Activated naive CD8-positive, alpha-beta T cell treated with anti-CD3 and anti-CD28 coated beads for 36 hours (primary cell): Measurements from ENCODE around the gene IFI35. TPM values are rescaled to one million over a fixed set of nuclear protein-coding genes. Genes with fewer than 3 reads are reported as not detected.
"Not testable (repeated sequence)": the region's sequence is repeated elsewhere in the genome, so short reads cannot be mapped to it uniquely, and the experiment has no call there.

Experiments
- DNase-seq: peaks from one replicate; pipeline ENCODE4 v3.0.0; 2021
- H3K27ac Mint-ChIP-seq: one replicate; pipeline ENCODE4 v1.8.0; 2022; ENCODE audit warnings: mild to moderate bottlenecking, moderate library complexity, mixed read lengths
- H3K27me3 Mint-ChIP-seq: one replicate; pipeline ENCODE4 v1.8.0; 2022; ENCODE audit warnings: mild to moderate bottlenecking, mixed read lengths
- H3K36me3 Mint-ChIP-seq: one replicate; pipeline ENCODE4 v1.8.0; 2021; ENCODE audit warnings: mild to moderate bottlenecking, mixed read lengths
- H3K4me1 Mint-ChIP-seq: one replicate; pipeline ENCODE4 v1.8.0; 2021; ENCODE audit warnings: mixed read lengths
- H3K4me3 Mint-ChIP-seq: one replicate; pipeline ENCODE4 v1.8.0; 2022; ENCODE audit warnings: mild to moderate bottlenecking, moderate library complexity, mixed read lengths
- H3K9me3 Mint-ChIP-seq: one replicate; pipeline ENCODE4 v1.8.0; 2022; ENCODE audit warnings: mixed read lengths
- total RNA-seq, 2 experiments: library from RNA; stranded (reverse); gene quantifications; one replicate each; pipeline ENCODE4 v1.2.3, GENCODE V29; 2021

IFI35 gene
- total RNA-seq, 2 experiments from 2014 or later: 43.8 to 49.5 TPM

DNA sequence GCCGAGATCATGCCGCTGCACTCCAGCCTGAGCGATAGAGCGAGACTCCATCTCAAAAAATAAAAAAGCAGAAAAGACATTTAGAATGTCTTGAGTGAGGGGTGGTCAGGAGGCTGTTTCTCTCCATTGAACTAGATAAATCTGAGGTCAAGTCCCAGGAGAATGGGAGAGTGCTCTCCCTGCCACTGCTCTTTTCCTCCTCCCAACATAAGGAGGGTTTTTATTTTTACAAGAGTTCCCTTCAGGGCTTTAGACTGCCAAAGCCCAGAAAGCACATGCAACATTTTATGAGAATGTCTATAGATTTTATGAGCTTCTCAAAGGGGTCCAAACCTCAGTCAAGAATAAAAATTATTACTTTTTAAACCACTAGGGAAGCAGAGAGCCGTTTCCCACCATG, 20.0 kb downstream of the IFI35 start:
- no peak for DNase-seq
- no peak overlapping the region for H3K27ac Mint-ChIP-seq
- H3K36me3 Mint-ChIP-seq: no peaks in the 10 kb centered on the region
- H3K4me3 Mint-ChIP-seq: no peak overlapping the region
- no peaks in the 10 kb centered on the region for H3K9me3 Mint-ChIP-seq
- peaks cover 12% of the 10 kb centered on the region for H3K4me1 Mint-ChIP-seq
- H3K27me3 Mint-ChIP-seq: peaks cover 8% of the 10 kb centered on the region

GRCh38 chr17:43027091-43028032, 20.8 kb downstream of the IFI35 start:
- Mint-ChIP-seq H3K9me3 (no peaks in the 10 kb centered on the region), H3K4me3 (no peak overlapping the region), H3K27me3 (peaks cover 8% of the 10 kb centered on the region), H3K27ac (no peak overlapping the region), H3K4me1 (peaks cover 11% of the 10 kb centered on the region), H3K36me3 (no peaks in the 10 kb centered on the region)
- DNase-seq: no peak

DNA sequence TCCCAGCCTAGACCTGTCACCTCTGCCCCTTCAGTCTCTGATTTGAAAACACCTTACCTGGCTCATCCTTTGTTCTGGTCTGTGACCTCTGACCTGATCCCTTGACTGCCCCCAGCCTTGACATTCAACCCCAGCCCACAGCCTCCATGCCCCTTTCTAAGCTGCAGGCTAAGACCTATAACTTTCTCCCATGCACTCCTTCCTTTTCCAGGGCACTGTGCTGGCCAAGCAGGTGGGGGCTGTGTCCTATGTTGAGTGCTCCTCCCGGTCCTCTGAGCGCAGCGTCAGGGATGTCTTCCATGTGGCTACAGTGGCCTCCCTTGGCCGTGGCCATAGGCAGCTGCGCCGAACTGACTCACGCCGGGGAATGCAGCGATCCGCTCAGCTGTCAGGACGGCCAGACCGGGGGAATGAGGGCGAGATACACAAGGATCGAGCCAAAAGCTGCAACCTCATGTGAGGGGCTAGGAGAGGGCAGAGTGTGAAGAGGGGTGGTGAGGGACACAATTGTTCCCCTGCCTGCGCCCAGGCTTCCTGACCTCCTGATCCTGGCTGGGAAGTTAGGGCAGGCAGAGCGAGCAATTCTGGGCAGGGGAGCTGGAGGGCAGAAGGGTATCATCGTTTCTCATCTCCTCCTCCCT, 21.8 kb downstream of the IFI35 start:
- H3K27ac Mint-ChIP-seq: no peak overlapping the region
- H3K4me3 Mint-ChIP-seq: no peak overlapping the region

GRCh38 chr17:43030137-43030767, 23.7 kb downstream of the IFI35 start:
- Mint-ChIP-seq H3K27me3 (peaks cover 3% of the 10 kb centered on the region), H3K27ac (no peak overlapping the region)

More for the DNA sequence above, 21.8 kb downstream of the IFI35 start:
- Mint-ChIP-seq H3K27me3 (peaks cover 8% of the 10 kb centered on the region), H3K9me3 (no peaks in the 10 kb centered on the region), H3K4me1 (peaks cover 11% of the 10 kb centered on the region), H3K36me3 (no peaks in the 10 kb centered on the region)
- no peak for DNase-seq

GRCh38 chr17:43031666-43032065, 25.1 kb downstream of the IFI35 start:
- Mint-ChIP-seq H3K27me3 (no peaks in the 10 kb centered on the region), H3K27ac (no peak overlapping the region), H3K36me3 (no peaks in the 10 kb centered on the region), H3K4me3 (no peak overlapping the region), H3K4me1 (no peaks in the 10 kb centered on the region), H3K9me3 (no peaks in the 10 kb centered on the region)
- DNase-seq: no peak

More at GRCh38 chr17:43030137-43030767, 23.7 kb downstream of the IFI35 start:
- Mint-ChIP-seq H3K36me3 (no peaks in the 10 kb centered on the region), H3K4me3 (no peak overlapping the region), H3K9me3 (no peaks in the 10 kb centered on the region), H3K4me1 (peaks cover 3% of the 10 kb centered on the region)
- no peak for DNase-seq

DNA sequence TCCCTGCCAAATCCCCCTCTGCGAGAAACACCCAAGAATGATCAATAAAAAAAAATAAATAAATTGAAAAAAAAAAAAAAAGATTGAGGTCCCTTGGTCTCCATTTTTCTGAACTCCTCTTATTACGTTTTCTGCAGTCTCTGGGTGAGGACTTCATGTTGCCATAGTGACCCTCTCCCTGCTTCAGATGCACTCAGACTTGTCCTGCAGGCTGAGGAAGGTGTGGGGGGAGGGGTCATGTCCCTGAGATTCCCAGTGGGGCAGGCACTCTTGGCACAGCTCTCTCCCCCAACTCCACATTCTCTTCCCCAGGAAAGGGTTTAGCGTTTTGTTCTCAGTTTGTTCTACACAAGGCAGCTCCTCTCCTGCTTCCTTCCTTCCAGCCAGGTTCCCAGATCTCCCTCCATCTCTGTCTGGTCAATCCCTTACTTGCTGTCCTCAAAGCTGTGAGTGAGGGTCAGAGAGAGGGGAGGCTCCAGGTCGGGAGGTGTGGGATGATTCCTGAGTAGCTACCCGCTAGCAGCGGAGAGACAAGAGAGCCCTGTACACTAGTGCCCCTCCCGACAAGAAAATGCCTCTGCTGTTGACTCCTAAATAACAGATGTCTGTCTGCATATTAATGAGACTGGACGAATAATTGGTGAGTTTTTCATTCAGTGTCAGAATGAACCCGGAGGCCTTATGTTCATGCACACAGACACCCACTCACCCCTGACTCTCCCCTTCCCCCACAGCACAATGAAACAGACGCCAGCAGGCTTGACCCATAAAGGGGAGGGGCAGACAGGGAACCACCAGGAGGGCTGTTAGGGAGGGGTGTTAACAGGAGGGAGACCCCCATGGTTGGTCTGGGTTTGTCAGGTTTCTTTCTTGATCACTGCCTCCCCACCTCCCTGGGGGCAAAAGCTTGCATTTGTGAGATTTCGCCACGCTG, 27.6 kb downstream of the IFI35 start:
- no peaks in the 10 kb centered on the region for H3K9me3 Mint-ChIP-seq
- H3K27me3 Mint-ChIP-seq: no peaks in the 10 kb centered on the region
- H3K27ac Mint-ChIP-seq: no peak overlapping the region
- no peaks in the 10 kb centered on the region for H3K36me3 Mint-ChIP-seq
- H3K4me3 Mint-ChIP-seq: no peak overlapping the region
- no peaks in the 10 kb centered on the region for H3K4me1 Mint-ChIP-seq
- DNase-seq: no peak

DNA sequence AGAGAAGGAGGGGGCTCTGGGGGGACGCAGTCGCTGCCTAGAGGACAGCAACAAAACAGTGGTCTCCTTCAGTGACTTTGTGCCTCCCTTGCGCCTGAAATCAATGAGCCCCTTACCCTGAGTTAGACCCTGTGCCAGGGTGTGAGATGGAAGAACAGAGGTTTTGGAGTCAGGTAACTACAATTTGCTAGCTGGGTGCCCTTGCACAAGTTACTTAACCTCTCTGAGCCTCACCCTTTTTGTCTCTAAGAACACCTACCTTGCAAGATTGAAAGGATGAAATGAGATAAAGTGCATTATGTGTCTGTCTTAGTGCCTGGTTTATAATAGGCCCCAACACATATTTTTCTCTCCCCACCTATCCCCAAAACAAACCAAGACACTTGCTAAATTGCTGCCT, 28.3 kb downstream of the IFI35 start:
- Mint-ChIP-seq H3K36me3 (no peaks in the 10 kb centered on the region), H3K27me3 (no peaks in the 10 kb centered on the region), H3K9me3 (no peaks in the 10 kb centered on the region), H3K4me3 (no peak overlapping the region), H3K4me1 (no peaks in the 10 kb centered on the region), H3K27ac (no peak overlapping the region)
- no peak for DNase-seq

- H3K9me3 Mint-ChIP-seq: no peaks in the 10 kb centered on the region
- no peak overlapping the region for H3K27ac Mint-ChIP-seq
- no peaks in the 10 kb centered on the region for H3K27me3 Mint-ChIP-seq
- no peak overlapping the region for H3K4me3 Mint-ChIP-seq
- no peak for DNase-seq
- peaks cover 3% of the 10 kb centered on the region for H3K36me3 Mint-ChIP-seq
- H3K4me1 Mint-ChIP-seq: no peaks in the 10 kb centered on the region
Observed at GRCh38 chr17:43039646-43040045, 33.1 kb downstream of the IFI35 start.

- Mint-ChIP-seq H3K4me3 (no peak overlapping the region), H3K27ac (no peak overlapping the region), H3K4me1 (no peaks in the 10 kb centered on the region), H3K9me3 (no peaks in the 10 kb centered on the region), H3K36me3 (peaks cover 5% of the 10 kb centered on the region), H3K27me3 (no peaks in the 10 kb centered on the region)
- no peak for DNase-seq
Observed at GRCh38 chr17:43040655-43041054, 34.1 kb downstream of the IFI35 start.

GRCh38 chr17:43042025-43042628, 35.5 kb downstream of the IFI35 start:
- no peak overlapping the region for H3K4me3 Mint-ChIP-seq
- H3K27me3 Mint-ChIP-seq: no peaks in the 10 kb centered on the region
- peaks cover 11% of the 10 kb centered on the region for H3K36me3 Mint-ChIP-seq
- no peak for DNase-seq
- no peaks in the 10 kb centered on the region for H3K4me1 Mint-ChIP-seq
- H3K27ac Mint-ChIP-seq: no peak overlapping the region
- no peaks in the 10 kb centered on the region for H3K9me3 Mint-ChIP-seq

GRCh38 chr17:43043307-43043706, 36.7 kb downstream of the IFI35 start:
- no peaks in the 10 kb centered on the region for H3K9me3 Mint-ChIP-seq
- no peak overlapping the region for H3K4me3 Mint-ChIP-seq
- no peaks in the 10 kb centered on the region for H3K4me1 Mint-ChIP-seq
- no peak for DNase-seq
- H3K36me3 Mint-ChIP-seq: peaks cover 18% of the 10 kb centered on the region
- H3K27ac Mint-ChIP-seq: no peak overlapping the region
- no peaks in the 10 kb centered on the region for H3K27me3 Mint-ChIP-seq

DNA sequence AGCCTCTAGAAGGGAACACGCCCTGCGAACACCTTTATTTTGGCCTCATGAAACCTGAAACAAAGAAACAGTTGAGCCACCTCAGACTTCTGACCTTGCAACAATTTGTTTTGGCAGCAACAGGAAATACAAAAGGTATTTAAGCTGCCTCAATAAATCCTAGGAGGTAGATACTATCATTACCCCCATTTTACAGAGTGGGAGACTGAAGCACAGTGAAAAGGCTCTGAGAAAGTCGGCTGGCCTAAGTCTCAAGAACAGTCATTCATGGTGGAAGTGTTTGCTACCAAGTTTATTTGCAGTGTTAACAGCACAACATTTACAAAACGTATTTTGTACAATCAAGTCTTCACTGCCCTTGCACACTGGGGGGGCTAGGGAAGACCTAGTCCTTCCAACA, 37.4 kb downstream of the IFI35 start:
- Mint-ChIP-seq H3K4me1 (no peaks in the 10 kb centered on the region), H3K4me3 (no peak overlapping the region), H3K27ac (no peak overlapping the region), H3K27me3 (no peaks in the 10 kb centered on the region), H3K9me3 (no peaks in the 10 kb centered on the region), H3K36me3 (peaks cover 23% of the 10 kb centered on the region)
- no peak for DNase-seq

- H3K4me1 Mint-ChIP-seq: no peaks in the 10 kb centered on the region
Observed at GRCh38 chr17:43051969-43052368, 45.4 kb downstream of the IFI35 start.

DNA sequence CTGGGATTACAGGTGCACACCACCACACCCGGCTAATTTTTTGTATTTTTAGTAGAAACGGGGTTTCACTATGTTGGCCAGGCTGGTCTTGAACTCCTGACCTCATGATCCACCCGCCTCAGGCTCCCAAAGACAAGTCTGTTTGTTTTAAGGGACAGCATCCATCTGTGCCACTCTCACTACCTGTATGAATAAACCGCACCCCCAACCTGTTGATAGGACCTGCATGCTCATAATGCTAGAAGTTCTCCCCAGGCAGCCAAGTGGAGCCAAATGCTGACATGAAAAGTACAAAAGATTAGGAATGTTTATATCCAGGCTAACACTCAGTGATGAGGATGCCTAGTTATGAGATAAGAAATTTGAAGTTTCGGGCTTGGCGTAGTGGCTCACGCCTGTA, 46.4 kb downstream of the IFI35 start:
- peaks cover 47% of the 10 kb centered on the region for H3K36me3 Mint-ChIP-seq
- not testable (repeated sequence) for H3K27me3 Mint-ChIP-seq, H3K27ac Mint-ChIP-seq, DNase-seq, H3K4me1 Mint-ChIP-seq, H3K9me3 Mint-ChIP-seq, H3K4me3 Mint-ChIP-seq

More at GRCh38 chr17:43051969-43052368, 45.4 kb downstream of the IFI35 start:
- Mint-ChIP-seq H3K4me3 (no peak overlapping the region), H3K36me3 (peaks cover 51% of the 10 kb centered on the region), H3K9me3 (no peaks in the 10 kb centered on the region), H3K27me3 (no peaks in the 10 kb centered on the region), H3K27ac (no peak overlapping the region)
- DNase-seq: no peak
